Esophagus muscularis mucosa (tissue), 4 donors: ENCODE measurements around the gene HOXC5. TPM values are rescaled to one million over a fixed set of nuclear protein-coding genes. Genes with fewer than 3 reads are reported as not detected.

Experiments
- DNase-seq: peaks from one replicate; pipeline ENCODE4 v3.0.0-alpha.2; 2017; ENCODE audit errors: extremely low spot score
- H3K27ac ChIP-seq, 4 donors: fragments of 200-600 bp; sonication (generic); replicated peaks in 1 of 4; 1 replicate in 3 of 4; 2 replicates in 1 of 4; pipeline ENCODE4 v1.5.1; 2016 to 2019; ENCODE audit warnings: mild to moderate bottlenecking in 1 of 4
- H3K27me3 ChIP-seq, 4 donors: fragments of 200-600 bp; sonication (generic); one replicate each; pipeline versions ENCODE4 v1.5.1 to v1.6.0; 2016 to 2019
- H3K36me3 ChIP-seq, 4 donors: fragments of 200-600 bp; sonication (generic); one replicate each; pipeline ENCODE4 v1.5.1; 2016 to 2019
- H3K4me1 ChIP-seq, 4 donors: fragments of 200-600 bp; sonication (generic); one replicate each; pipeline ENCODE4 v1.5.1; 2016 to 2019
- H3K4me3 ChIP-seq, 4 donors: fragments of 200-600 bp; sonication (generic); 1 replicate in 2 of 4; 2 replicates in 2 of 4; pipeline ENCODE4 v1.5.1; 2016 to 2019; ENCODE audit warnings: mild to moderate bottlenecking in 4 of 4, moderate library complexity in 1 of 4
- H3K9me3 ChIP-seq, 4 donors: fragments of 200-600 bp; sonication (generic); 1 replicate in 3 of 4; 2 replicates in 1 of 4; pipeline ENCODE4 v1.5.1; 2016 to 2019
- CTCF ChIP-seq, 3 experiments: fragments of 200-600 bp in 2 of 3; fragments of 450-650 bp in 1 of 3; sonication (generic) in 2 of 3; IDR thresholded peaks; one replicate each; pipeline ENCODE4 v1.5.1; 2017 to 2019; ENCODE audit warnings: antibody characterized with exemption in 3 of 3, mild to moderate bottlenecking in 2 of 3, moderate library complexity in 1 of 3
- EP300 ChIP-seq: sonication (generic); formaldehyde crosslinking; IDR thresholded peaks from one replicate; pipeline ENCODE4 v1.6.1; 2017; ENCODE audit warnings: antibody characterized with exemption
- POLR2A ChIP-seq: fragments of 450-650 bp; IDR thresholded peaks from one replicate; pipeline ENCODE4 v1.6.1; 2017; ENCODE audit warnings: antibody characterized with exemption, moderate library complexity, mild to moderate bottlenecking, low read depth
- POLR2AphosphoS5 ChIP-seq, 2 donors: sonication (generic); formaldehyde crosslinking; IDR thresholded peaks; one replicate each; pipeline ENCODE4 v1.6.1; 2017; ENCODE audit warnings: antibody characterized with exemption in 2 of 2
- WGBS: methylation state at CpG from one replicate; pipeline ENCODE4 v1.1.5; 2018; 5-methylcytosine and 5-hydroxymethylcytosine counted together
- intact Hi-C: fragments of 100-400 bp; cut with DNase I; formaldehyde crosslinking; loops from one replicate; pipeline ENCODE4 v1.15.1; 2023
- total RNA-seq, 4 donors: library from RNA; depleted of rRNA; stranded (reverse); fragments of >200 nt; gene quantifications; one replicate each; pipeline versions ENCODE4 v1.1.0 to v1.2.1, GENCODE V29; 2016

HOXC5 gene
- total RNA-seq, 4 donors from 2014 or later: 0.83 to 2.0 TPM; not detected in 2

- Histone ChIP-seq H3K27ac (no peak overlapping the region), H3K36me3 (no peaks in the 10 kb centered on the region), H3K27me3 (peaks cover 6 to 100% (median 97%) of the 10 kb centered on the region in 4 donors), H3K9me3 (no peaks in the 10 kb centered on the region), H3K4me1 (peaks cover 19 to 38% (median 29%) of the 10 kb centered on the region in 4 donors), H3K4me3 (no peak overlapping the region)
- no peak for TF ChIP-seq EP300
- no peak for TF ChIP-seq POLR2A
- TF ChIP-seq CTCF (IDR thresholded peaks at IDR 0.05): no peak
- no peak for TF ChIP-seq POLR2AphosphoS5 (IDR thresholded peaks at IDR 0.05)
- DNase-seq: no peak
- 42% methylated on average over 8 of the region's 8 CpGs for WGBS
- intact Hi-C loops: no loop called here
Observed at GRCh38 chr12:54001283-54002187, 31.3 kb upstream of the HOXC5 start.

- Histone ChIP-seq H3K27ac (no peak overlapping the region), H3K4me3 (no peak overlapping the region), H3K4me1 (peaks cover 19 to 35% (median 27%) of the 10 kb centered on the region in 4 donors), H3K9me3 (no peaks in the 10 kb centered on the region), H3K36me3 (no peaks in the 10 kb centered on the region), H3K27me3 (peaks cover 6 to 100% (median 96%) of the 10 kb centered on the region in 4 donors)
- intact Hi-C loops: no loop called here
- WGBS: 33% methylated on average over 17 of the region's 19 CpGs
- no peak for DNase-seq
- no peak for TF ChIP-seq POLR2AphosphoS5 (IDR thresholded peaks at IDR 0.05)
- TF ChIP-seq POLR2A: no peak
Observed at GRCh38 chr12:54002278-54002914, 30.5 kb upstream of the HOXC5 start.

GRCh38 chr12:54002915-54003389 lies 29.9 kb upstream of the HOXC5 start:
- Histone ChIP-seq H3K27me3 (peaks cover 6 to 100% (median 96%) of the 10 kb centered on the region in 4 donors), H3K27ac (no peak overlapping the region), H3K4me3 (no peak overlapping the region), H3K9me3 (no peaks in the 10 kb centered on the region), H3K36me3 (no peaks in the 10 kb centered on the region), H3K4me1 (peaks cover 19 to 30% (median 24%) of the 10 kb centered on the region in 4 donors)
- no peak for DNase-seq
- TF ChIP-seq EP300: no peak
- WGBS: 41% methylated on average over 19 of the region's 19 CpGs
- intact Hi-C loops: no loop called here

- no peak overlapping the region for H3K4me3 ChIP-seq
- H3K36me3 ChIP-seq: no peaks in the 10 kb centered on the region
- H3K27ac ChIP-seq: no peak overlapping the region
- H3K27me3 ChIP-seq: peaks cover 6 to 100% (median 96%) of the 10 kb centered on the region in 4 donors
- H3K4me1 ChIP-seq: peaks cover 19 to 30% (median 26%) of the 10 kb centered on the region in 4 donors
- DNase-seq: no peak
- no peaks in the 10 kb centered on the region for H3K9me3 ChIP-seq
- intact Hi-C loops: no loop called here
- no peak for TF ChIP-seq POLR2AphosphoS5 (IDR thresholded peaks at IDR 0.05)
- no peak for TF ChIP-seq EP300
- TF ChIP-seq CTCF (IDR thresholded peaks at IDR 0.05): no peak
- TF ChIP-seq POLR2A: no peak
- 52% methylated on average over 3 of the region's 3 CpGs for WGBS
Observed at GRCh38 chr12:54003625-54004024, 29.2 kb upstream of the HOXC5 start.

- 35% methylated on average over 18 of the region's 20 CpGs for WGBS
- intact Hi-C loops: no loop called here
Observed at GRCh38 chr12:54004063-54004840, 28.6 kb upstream of the HOXC5 start.

More at GRCh38 chr12:54004063-54004840, 28.6 kb upstream of the HOXC5 start:
- no peak overlapping the region for H3K4me3 ChIP-seq
- H3K27me3 ChIP-seq: peaks cover 8 to 99% (median 93%) of the 10 kb centered on the region in 4 donors
- H3K4me1 ChIP-seq: peaks cover 23 to 35% (median 31%) of the 10 kb centered on the region in 4 donors
- no peaks in the 10 kb centered on the region for H3K36me3 ChIP-seq
- no peak overlapping the region for H3K27ac ChIP-seq
- H3K9me3 ChIP-seq: no peaks in the 10 kb centered on the region
- no peak for DNase-seq
- TF ChIP-seq POLR2A (no peak), EP300 (no peak), POLR2AphosphoS5 (IDR thresholded peaks at IDR 0.05) (no peak), CTCF (IDR thresholded peaks at IDR 0.05) (no peak)
